DOHH2 (cell line): ENCODE measurements around the gene QSOX2.

Source experiments
- EZH2phosphoT487 ChIP-seq: fragments of 200-600 bp; sonication (generic); IDR thresholded peaks from 2 replicates; pipeline ENCODE4 v1.6.1; 2017; ENCODE audit warnings: borderline replicate concordance, mild to moderate bottlenecking, antibody characterized with exemption, low read length, moderate library complexity, mixed read lengths
- TF ChIP-seq, protein P1 (sequence below): fragments of 200-600 bp; sonication (generic); IDR thresholded peaks from one replicate; pipeline ENCODE4 v1.5.1; 2014; ENCODE audit warnings: antibody characterized with exemption, mild to moderate bottlenecking, low read depth, low read length; ENCODE audit not compliant: poor library complexity, severe bottlenecking

DNA sequence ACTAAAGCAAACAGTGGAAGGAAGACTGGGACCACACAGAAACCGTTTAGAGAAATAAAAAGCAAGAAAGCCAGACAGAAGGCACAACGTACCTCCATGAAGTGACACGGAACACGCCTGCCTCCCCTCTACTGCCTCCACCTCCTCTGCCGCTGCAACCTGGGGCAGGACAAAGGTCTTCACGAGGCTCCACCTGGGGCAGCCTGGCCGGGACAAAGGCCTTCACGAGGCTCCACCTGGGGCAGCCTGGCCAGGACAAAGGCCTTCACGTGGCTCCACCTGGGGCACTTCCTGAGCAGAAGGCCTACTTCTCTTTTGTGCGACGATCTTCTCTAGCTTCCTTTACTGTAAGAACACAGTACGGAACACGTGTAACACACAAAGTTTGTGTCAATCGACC lies 11.7 kb downstream of the QSOX2 start:
- TF ChIP-seq, protein P1, sequence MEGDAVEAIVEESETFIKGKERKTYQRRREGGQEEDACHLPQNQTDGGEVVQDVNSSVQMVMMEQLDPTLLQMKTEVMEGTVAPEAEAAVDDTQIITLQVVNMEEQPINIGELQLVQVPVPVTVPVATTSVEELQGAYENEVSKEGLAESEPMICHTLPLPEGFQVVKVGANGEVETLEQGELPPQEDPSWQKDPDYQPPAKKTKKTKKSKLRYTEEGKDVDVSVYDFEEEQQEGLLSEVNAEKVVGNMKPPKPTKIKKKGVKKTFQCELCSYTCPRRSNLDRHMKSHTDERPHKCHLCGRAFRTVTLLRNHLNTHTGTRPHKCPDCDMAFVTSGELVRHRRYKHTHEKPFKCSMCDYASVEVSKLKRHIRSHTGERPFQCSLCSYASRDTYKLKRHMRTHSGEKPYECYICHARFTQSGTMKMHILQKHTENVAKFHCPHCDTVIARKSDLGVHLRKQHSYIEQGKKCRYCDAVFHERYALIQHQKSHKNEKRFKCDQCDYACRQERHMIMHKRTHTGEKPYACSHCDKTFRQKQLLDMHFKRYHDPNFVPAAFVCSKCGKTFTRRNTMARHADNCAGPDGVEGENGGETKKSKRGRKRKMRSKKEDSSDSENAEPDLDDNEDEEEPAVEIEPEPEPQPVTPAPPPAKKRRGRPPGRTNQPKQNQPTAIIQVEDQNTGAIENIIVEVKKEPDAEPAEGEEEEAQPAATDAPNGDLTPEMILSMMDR: no peak
- TF ChIP-seq EZH2phosphoT487: no peak
